ENCODE measurements around the gene MEX3A. TPM values are rescaled to one million over a fixed set of nuclear protein-coding genes. Genes with fewer than 3 reads are reported as not detected.
A peak's percentile ranks its signal among the peaks of the same experiment; 100 is the strongest.

Gene MEX3A
- total RNA-seq, 4 donors from 2014 or later = 0.29 to 13.3 (median 2.0) TPM

GRCh38 chr1:156115514-156116374 is 33.5 kb upstream of the MEX3A start:
- H3K4me1 ChIP-seq = peaks cover 4 to 30% of the 10 kb centered on the region in 2 donors
- DNase-seq = peak; percentile 65 to 74
- H3K9me3 ChIP-seq = no peaks in the 10 kb centered on the region

GRCh38 chr1:156114919-156115513 is 32.8 kb upstream of the MEX3A start:
- Histone ChIP-seq H3K4me1 (peaks cover 4 to 23% of the 10 kb centered on the region in 2 donors), H3K9me3 (no peaks in the 10 kb centered on the region), H3K27ac (peak overlapping the region; percentile 97 to 99), H3K36me3 (no peaks in the 10 kb centered on the region), H3K4me3 (peak overlapping the region; percentile 82 to 96), H3K27me3 (no peaks in the 10 kb centered on the region)
- TF ChIP-seq CTCF (IDR thresholded peaks at IDR 0.05) (no peak), POLR2A (IDR thresholded peaks at IDR 0.05) (no peak)
- no peak for DNase-seq
- intact Hi-C loops (cut with DNase I; ENCODE audit: low total_unique reads) = no loop called here

More at GRCh38 chr1:156115514-156116374, 33.5 kb upstream of the MEX3A start:
- intact Hi-C loops (cut with DNase I; ENCODE audit: low total_unique reads) = no loop called here
- peak overlapping the region; percentile 97 to 99 for H3K27ac ChIP-seq
- TF ChIP-seq POLR2A (IDR thresholded peaks at IDR 0.05) (peak in 1 of 2 donors; percentile 37), CTCF (IDR thresholded peaks at IDR 0.05) (no peak)
- no peaks in the 10 kb centered on the region for H3K27me3 ChIP-seq
- H3K36me3 ChIP-seq = no peaks in the 10 kb centered on the region
- peak overlapping the region; percentile 82 to 96 for H3K4me3 ChIP-seq

GRCh38 chr1:156114101-156114918 is 32.0 kb upstream of the MEX3A start, which contains the start of gene LMNA:
LMNA (plus strand) TSS chr1:156114711; CDS start chr1:156114919, 208 bp downstream.
- no peaks in the 10 kb centered on the region for H3K36me3 ChIP-seq
- TF ChIP-seq CTCF (IDR thresholded peaks at IDR 0.05) = peak in 1 of 4 experiments; percentile 14
- peak; percentile 95 to 99 for TF ChIP-seq POLR2A (IDR thresholded peaks at IDR 0.05)
- peaks cover 4 to 16% of the 10 kb centered on the region in 2 donors for H3K4me1 ChIP-seq
- DNase-seq = peak; percentile 93 to 98
- peak within 1 kb of the TSS; percentile 82 to 96 for H3K4me3 ChIP-seq
- H3K9me3 ChIP-seq = no peaks in the 10 kb centered on the region
- H3K27ac ChIP-seq = peak within 1 kb of the TSS; percentile 97 to 99
- no peaks in the 10 kb centered on the region for H3K27me3 ChIP-seq
- intact Hi-C loops (cut with DNase I; ENCODE audit: low total_unique reads) = no loop called here

- peaks cover 4 to 14% of the 10 kb centered on the region in 2 donors for H3K4me1 ChIP-seq
- H3K27me3 ChIP-seq = no peaks in the 10 kb centered on the region
- TF ChIP-seq CTCF (IDR thresholded peaks at IDR 0.05) (no peak), POLR2A (IDR thresholded peaks at IDR 0.05) (no peak)
- DNase-seq = peak in 1 of 2 donors; percentile 37
- intact Hi-C loops (cut with DNase I; ENCODE audit: low total_unique reads) = no loop called here
- no peaks in the 10 kb centered on the region for H3K9me3 ChIP-seq
- peak overlapping the region; percentile 97 to 99 for H3K27ac ChIP-seq
- peak overlapping the region in 1 of 2 donors; percentile 96 for H3K4me3 ChIP-seq
- no peaks in the 10 kb centered on the region for H3K36me3 ChIP-seq
Observed at GRCh38 chr1:156113282-156113950, 31.2 kb upstream of the MEX3A start.
